ENCODE results near the gene OGDHL. TPM values are rescaled to one million over a fixed set of nuclear protein-coding genes. Genes with fewer than 3 reads are reported as not detected.
"Not testable (repeated sequence)": the region's sequence is repeated elsewhere in the genome, so short reads cannot be mapped to it uniquely, and the experiment has no call there.

The OGDHL gene
- total RNA-seq, 1 donor from 2014 or later: 7.5 TPM

DNA sequence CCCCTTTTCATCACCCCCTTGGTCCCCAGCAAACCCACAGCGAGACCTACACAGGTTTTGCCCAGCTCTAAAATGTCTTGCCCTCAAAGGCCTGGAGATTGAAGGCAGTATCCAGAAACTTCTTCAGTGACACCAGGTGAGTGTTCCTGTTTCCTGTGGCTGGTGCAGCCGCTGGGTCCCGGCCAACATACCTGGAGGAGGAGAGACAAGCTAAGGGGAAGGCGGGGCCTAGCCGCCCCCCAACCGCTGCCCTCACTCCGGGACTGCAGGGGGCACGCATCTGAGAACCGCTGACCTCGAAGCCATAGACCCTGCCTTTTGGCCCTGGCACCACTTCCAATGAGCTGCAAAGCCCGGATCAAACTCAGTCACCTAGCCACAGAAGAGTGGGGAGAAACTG lies 27.0 kb downstream of the OGDHL start:
- Mint-ChIP-seq H3K36me3 (ENCODE audit: low read depth, unreplicated experiment) (peaks cover 6% of the 10 kb centered on the region), H3K27ac (ENCODE audit: unreplicated experiment) (no peak overlapping the region), H3K4me3 (ENCODE audit: unreplicated experiment) (no peak overlapping the region), H3K4me1 (ENCODE audit: unreplicated experiment) (no peaks in the 10 kb centered on the region), H3K27me3 (ENCODE audit: unreplicated experiment) (peaks cover 8% of the 10 kb centered on the region), H3K9me3 (ENCODE audit: unreplicated experiment) (no peaks in the 10 kb centered on the region)
- TF ChIP-seq CTCF (IDR thresholded peaks at IDR 0.05; ENCODE audit: unreplicated experiment): no peak
- no peak for DNase-seq (ENCODE audit: low spot score)

GRCh38 chr10:49734676-49735075 lies 27.4 kb downstream of the OGDHL start:
- Mint-ChIP-seq H3K36me3 (ENCODE audit: low read depth, unreplicated experiment) (peaks cover 6% of the 10 kb centered on the region), H3K27ac (ENCODE audit: unreplicated experiment) (no peak overlapping the region), H3K4me1 (ENCODE audit: unreplicated experiment) (no peaks in the 10 kb centered on the region), H3K27me3 (ENCODE audit: unreplicated experiment) (peaks cover 5% of the 10 kb centered on the region), H3K4me3 (ENCODE audit: unreplicated experiment) (peak overlapping the region; percentile 24), H3K9me3 (ENCODE audit: unreplicated experiment) (no peaks in the 10 kb centered on the region)
- no peak for DNase-seq (ENCODE audit: low spot score)
- no peak for TF ChIP-seq CTCF (IDR thresholded peaks at IDR 0.05; ENCODE audit: unreplicated experiment)

GRCh38 chr10:49733866-49734265 lies 28.3 kb downstream of the OGDHL start:
- H3K4me1 Mint-ChIP-seq (ENCODE audit: unreplicated experiment): no peaks in the 10 kb centered on the region
- no peaks in the 10 kb centered on the region for H3K9me3 Mint-ChIP-seq (ENCODE audit: unreplicated experiment)
- TF ChIP-seq CTCF (IDR thresholded peaks at IDR 0.05; ENCODE audit: unreplicated experiment): no peak
- H3K27me3 Mint-ChIP-seq (ENCODE audit: unreplicated experiment): peaks cover 5% of the 10 kb centered on the region
- DNase-seq (ENCODE audit: low spot score): no peak
- H3K36me3 Mint-ChIP-seq (ENCODE audit: low read depth, unreplicated experiment): peaks cover 6% of the 10 kb centered on the region
- no peak overlapping the region for H3K4me3 Mint-ChIP-seq (ENCODE audit: unreplicated experiment)
- no peak overlapping the region for H3K27ac Mint-ChIP-seq (ENCODE audit: unreplicated experiment)

DNA sequence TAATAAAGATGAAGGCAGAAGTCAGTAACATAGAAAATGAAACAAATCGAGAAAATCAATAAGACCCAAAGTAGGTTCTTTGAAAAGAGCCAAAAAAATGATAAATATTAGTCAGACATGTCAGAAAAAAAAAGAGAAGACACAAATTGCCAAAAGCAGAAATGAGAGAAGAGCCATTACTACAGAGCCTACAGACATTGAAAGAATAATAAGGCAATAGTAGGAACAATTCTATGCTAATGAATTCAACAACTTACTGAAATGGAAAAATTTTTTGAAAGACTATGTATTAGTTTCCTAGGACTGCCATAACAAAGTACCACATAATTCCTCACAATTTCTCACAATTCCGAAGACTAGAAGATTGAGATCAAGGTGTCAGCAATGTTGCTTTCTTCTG lies 35.5 kb downstream of the OGDHL start:
- no peaks in the 10 kb centered on the region for H3K27me3 Mint-ChIP-seq (ENCODE audit: unreplicated experiment)
- TF ChIP-seq CTCF (IDR thresholded peaks at IDR 0.05; ENCODE audit: unreplicated experiment): no peak
- no peaks in the 10 kb centered on the region for H3K9me3 Mint-ChIP-seq (ENCODE audit: unreplicated experiment)
- H3K36me3 Mint-ChIP-seq (ENCODE audit: low read depth, unreplicated experiment): no peaks in the 10 kb centered on the region
- H3K27ac Mint-ChIP-seq (ENCODE audit: unreplicated experiment): no peak overlapping the region
- no peak overlapping the region for H3K4me3 Mint-ChIP-seq (ENCODE audit: unreplicated experiment)
- no peaks in the 10 kb centered on the region for H3K4me1 Mint-ChIP-seq (ENCODE audit: unreplicated experiment)
- DNase-seq (ENCODE audit: low spot score): no peak

GRCh38 chr10:49715157-49715556 lies 47.0 kb downstream of the OGDHL start:
- not testable (repeated sequence) for H3K36me3 Mint-ChIP-seq (ENCODE audit: low read depth, unreplicated experiment); H3K27me3 Mint-ChIP-seq (ENCODE audit: unreplicated experiment); H3K4me3 Mint-ChIP-seq (ENCODE audit: unreplicated experiment); H3K27ac Mint-ChIP-seq (ENCODE audit: unreplicated experiment); H3K4me1 Mint-ChIP-seq (ENCODE audit: unreplicated experiment); H3K9me3 Mint-ChIP-seq (ENCODE audit: unreplicated experiment); DNase-seq (ENCODE audit: low spot score)

GRCh38 chr10:49713266-49713665 lies 48.9 kb downstream of the OGDHL start:
- Mint-ChIP-seq H3K4me3 (ENCODE audit: unreplicated experiment) (no peak overlapping the region), H3K4me1 (ENCODE audit: unreplicated experiment) (no peaks in the 10 kb centered on the region), H3K9me3 (ENCODE audit: unreplicated experiment) (peaks cover 5% of the 10 kb centered on the region), H3K27ac (ENCODE audit: unreplicated experiment) (no peak overlapping the region), H3K36me3 (ENCODE audit: low read depth, unreplicated experiment) (peaks cover 11% of the 10 kb centered on the region), H3K27me3 (ENCODE audit: unreplicated experiment) (peaks cover 2% of the 10 kb centered on the region)
- no peak for TF ChIP-seq CTCF (IDR thresholded peaks at IDR 0.05; ENCODE audit: unreplicated experiment)
- DNase-seq (ENCODE audit: low spot score): no peak
